DMS 273 (cell line): ENCODE measurements around the gene ANXA11.
"Not testable (repeated sequence)": the region's sequence is repeated elsewhere in the genome, so short reads cannot be mapped to it uniquely, and the experiment has no call there.

Source experiments
- DNase-seq: peaks from one replicate; lab custom pipeline; 2025; ENCODE audit not compliant: unreplicated experiment; lab: John Stamatoyannopoulos, UW

ANXA11 gene

DNA sequence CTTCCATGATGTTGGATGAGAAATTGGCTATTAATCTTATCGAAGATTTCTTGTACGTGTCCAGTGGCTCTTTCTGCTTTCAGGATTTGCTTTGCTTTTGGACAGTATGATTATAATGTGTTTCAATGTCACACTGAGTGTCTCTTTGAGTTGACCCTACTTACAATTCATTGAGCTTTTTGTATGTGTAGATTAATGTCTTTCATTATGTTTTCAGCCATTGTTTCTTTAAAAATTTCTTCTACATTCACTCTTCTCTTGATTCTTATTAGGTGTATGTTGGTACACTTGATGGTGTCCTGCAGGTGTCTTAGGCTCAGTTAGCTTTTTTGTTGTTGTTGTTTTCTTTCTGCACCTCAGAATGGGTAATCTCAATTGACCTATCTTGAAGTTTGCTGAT is 56.2 kb downstream of the ANXA11 start:
- no peak for DNase-seq

DNA sequence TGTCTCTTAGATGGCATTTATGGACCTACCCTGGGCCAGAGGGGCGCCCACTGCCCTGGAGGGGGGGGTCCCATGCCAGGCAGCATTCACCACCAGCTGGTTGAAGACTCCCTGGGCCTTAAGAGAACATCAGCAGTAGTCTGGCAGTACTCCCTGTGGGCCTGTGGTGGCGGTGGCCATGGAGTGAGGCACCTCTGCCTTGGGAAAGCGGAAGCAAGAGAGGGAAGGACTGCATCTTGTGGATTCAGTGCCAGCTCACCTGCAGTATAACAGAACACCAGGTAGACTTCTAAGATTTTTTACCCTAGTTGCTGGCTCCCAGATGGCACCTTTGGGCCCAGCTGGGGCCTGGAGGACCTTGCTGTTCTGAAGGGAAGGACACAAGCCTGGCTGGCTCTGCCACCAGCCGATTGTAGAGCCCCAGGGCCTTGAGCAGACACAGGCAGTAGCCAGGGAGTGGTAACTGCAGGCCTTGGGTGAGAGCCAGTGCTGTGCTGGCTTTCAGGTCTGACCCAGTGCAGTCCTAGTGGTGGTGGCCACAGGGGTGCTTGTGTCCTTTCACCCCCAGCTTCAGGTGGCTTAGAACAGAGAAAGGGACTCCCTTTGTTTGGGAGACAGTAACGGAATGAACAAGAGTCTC is 57.1 kb downstream of the ANXA11 start:
- no peak for DNase-seq

DNA sequence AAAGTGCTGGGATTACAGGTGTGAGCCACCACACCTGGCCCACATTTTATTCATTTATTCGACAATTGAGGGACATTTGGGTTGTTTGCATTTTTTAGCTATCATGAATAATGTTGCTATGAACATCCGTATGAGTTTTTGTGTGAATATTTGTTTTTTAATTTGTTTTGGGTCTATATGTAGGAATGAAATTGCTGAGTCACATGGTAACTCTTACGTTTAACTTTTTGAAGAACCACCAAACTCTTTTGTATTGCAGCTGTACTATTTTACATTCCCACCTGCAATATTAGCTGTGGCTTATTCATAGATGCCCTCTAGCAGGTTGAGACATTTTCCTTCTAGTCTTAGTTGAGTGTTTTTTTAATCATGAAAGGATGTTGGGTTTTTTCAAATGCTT is 58.4 kb downstream of the ANXA11 start:
- DNase-seq: no peak

DNA sequence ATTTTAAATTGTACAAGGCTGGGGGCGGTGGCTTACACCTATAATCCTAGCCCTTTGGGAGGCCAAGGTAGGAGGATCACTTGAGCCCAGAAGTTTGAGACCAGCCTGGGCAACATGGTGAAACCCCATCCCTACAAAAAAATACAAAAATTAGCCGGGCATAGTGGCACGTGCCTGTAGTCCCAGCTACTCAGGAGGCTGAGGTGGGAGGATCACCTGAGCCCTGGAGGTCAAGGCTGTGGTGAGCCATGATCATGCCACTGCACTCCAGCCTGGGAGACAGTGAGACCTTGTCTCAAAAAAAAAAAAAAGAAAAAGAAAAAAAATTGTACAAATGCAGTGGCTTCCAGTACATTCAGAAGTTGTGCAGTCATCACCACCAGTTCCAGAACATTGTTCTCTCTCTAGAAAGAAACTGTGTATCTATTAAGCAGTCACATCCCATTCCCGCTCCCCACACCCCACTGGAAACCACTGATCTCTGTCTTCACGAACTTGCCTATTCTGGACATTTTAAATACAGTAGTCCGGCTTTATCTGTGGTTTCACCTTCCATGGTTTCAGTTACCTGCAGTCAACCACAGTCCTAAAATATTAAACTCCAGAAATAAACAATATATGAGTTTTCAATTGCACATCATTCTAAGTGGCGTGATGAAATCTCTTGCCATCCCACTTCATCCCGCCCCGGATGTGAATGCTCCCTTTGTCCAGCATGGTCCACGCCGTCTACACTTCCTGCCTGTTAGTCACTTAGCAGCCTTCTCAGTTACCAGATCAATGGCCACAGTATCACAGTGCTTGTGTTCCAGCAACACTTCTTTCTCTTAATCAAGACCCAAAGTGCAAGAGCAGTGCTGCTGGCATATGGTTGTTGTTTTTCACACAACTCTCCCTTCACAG is 59.7 kb downstream of the ANXA11 start:
- not testable (repeated sequence) for DNase-seq

DNA sequence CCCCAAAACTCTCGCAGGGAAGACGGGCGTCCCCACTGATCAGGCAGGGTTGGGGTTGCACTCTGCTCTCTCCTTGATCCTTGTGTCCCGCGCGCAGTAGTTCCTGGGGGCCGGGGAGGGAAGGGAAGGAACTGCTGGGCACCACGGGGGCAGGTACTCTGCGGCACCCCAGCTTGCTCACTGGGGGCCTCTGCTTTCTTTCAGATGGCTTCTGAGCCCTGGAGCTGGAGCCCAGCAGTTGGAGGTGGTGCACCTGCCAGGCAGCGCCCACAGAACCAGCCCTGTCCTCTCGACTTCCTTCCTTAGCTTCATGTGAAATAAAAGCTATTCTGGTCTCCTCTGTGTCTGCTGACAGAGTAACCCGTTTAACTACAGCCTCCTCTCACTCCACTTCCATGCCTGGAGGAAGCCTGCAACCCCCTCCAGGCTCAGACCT is 60.6 kb downstream of the ANXA11 start:
- DNase-seq: no peak

DNA sequence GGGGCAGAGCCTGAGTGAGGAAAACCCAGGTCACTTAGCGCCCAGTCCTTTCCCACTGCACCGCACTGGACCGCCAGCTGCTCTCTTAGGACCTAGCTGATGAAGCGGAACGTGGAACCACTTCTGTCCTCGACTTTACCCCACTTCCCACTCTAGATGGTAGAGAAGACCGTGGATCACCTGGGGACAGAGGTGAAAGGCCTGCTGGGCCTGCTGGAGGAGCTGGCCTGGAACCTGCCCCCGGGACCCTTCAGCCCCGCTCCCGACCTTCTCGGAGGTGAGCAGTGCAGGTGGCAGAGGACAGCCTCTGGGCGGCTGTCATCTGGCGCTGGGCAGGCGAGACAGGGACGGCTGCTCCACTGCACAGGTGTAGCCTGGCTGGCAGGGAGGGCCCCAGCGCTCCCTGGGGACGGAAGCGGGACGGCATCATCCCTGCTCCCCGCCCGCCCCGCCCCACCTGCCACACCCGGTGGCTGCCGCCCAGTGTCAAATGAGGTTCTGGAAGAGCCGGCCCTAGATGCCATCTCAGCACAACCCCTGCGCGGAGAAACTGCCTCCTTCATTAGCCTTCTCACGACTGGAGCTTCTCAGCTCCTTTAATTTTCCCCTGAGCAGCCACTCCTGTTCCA is 61.2 kb downstream of the ANXA11 start:
- peak; percentile 33 for DNase-seq

DNA sequence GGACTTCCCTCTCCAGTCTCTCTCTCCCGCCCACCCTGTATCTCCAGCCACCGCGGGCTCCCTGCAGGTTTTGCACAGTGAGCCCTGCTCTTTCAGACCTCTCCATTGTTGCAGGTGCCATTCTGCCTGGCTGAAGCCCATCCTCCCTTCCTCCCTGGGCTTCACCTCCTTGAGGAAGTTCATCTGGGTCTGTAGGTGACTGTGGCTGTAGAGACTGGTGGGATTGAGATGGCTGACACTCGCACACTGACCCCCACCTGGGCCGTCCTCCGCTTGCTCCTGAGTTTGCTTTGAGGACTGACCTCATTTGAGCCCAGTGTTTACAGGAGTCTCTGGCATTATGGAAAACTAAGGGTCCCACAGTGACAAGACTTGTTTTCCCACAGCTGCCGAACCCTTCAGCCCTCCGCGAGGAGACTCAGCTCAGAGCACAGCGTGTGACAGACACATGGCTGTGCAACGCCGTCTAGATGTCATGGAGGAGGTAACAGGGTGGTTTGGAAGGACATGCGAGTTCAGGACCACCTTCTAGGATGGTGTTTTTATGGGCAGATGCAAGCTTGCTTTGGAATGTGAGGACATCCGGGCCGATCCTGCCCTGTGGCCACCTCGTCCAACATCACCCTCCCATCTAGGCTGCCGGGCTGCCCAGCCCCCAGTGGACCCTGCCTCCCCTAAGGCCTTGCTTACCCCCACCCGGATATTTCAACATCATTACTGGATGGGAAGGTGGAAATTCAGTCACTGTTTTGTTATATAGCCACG is 63.5 kb downstream of the ANXA11 start:
- no peak for DNase-seq

DNA sequence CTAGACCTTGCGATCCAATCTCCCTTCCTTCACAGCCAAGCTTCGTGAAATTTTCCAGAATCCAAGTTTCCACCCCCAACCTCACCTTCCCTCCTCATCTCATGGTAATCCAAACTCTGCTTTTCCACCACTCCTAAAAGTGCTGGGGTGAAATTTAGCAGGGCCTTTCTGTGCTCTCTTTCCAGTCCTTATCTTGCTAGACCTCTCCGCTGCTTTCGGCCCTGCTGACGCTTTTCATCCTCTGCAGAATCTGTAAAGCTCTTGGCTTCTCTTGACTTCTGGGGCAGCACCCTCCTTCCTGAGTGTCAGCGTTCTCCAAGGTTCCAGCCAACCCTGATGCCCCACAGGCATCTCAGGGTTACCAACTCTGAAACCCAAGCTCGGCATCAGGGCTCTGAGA is 65.1 kb downstream of the ANXA11 start:
- DNase-seq: no peak

DNA sequence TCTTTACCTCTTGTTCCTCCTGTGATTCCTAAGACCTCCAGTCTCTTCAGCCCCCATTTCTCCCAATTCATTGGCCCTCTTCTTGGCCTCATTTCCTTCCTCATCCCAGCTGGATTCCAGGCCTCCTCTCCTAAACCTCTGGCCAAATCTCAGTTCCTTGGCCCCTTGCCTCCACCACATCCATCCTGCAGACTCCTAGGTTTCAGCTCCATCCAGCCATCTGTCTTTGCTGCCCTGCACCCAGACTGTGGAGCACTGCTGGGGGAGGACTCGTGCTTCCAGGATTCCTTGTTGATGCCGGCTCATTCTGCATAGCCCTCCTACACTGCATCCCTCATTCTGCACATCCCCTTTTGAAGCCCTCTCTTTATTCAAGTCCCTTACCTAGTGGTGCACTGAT is 66.1 kb downstream of the ANXA11 start:
- no peak for DNase-seq

DNA sequence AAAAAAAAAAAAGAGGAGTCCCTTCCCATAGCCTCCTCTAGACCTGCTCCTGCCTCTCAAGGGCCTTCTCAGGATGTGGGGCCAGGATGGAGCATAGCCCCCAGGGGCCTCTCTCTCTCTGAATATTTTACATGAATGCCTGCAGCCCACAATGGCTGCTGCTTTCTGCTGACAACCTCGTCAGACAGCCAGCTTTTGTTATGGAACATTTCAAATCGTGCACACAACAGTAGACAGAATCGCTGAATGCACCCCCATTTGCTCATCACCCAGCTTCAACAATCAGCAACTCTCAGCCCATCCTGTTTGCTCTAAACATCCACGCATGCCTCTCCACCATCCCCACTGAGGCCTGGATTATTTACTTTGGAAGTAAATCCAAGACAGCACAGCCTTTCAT is 67.4 kb downstream of the ANXA11 start:
- no peak for DNase-seq

DNA sequence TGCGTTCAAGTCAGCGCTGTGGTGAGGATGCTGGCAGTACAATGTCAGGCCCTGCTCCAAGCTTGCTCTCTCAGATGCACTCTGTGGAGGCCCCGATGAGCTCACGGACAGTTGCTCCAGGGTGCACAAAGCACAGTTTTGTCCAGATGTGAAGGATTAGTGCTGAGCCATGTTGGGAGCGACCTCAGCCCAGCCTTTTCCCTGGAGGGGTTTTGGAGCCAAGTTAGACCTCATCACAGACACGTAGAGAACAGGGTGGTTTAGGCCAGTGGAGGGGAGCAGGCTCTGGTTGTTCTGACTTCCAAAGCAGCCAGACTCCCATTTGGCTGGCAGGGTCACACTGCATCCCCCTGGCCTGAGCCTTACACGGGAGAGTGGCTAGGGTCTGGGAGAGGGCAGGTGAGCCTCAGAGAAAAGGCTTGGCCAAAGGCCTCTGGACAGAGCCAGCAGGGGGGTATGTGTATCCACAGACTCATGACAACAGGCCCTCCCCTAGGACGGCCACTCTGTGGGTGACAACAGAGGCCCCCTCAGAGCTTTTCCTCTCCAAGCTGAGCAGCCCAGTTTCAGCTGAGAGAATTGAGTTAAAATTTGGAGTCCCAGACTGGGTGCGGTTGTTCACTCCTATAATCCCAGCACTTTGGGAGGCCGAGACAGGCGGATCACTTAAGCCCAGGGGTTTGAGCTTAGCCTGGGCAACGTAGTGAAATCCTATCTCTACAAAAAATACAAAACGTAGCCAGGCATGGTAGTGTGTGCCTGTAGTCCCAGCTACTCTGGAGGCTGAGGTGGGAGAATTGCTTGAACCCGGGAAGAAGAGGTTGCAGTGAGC is 68.1 kb downstream of the ANXA11 start:
- DNase-seq: peak; percentile 5

DNA sequence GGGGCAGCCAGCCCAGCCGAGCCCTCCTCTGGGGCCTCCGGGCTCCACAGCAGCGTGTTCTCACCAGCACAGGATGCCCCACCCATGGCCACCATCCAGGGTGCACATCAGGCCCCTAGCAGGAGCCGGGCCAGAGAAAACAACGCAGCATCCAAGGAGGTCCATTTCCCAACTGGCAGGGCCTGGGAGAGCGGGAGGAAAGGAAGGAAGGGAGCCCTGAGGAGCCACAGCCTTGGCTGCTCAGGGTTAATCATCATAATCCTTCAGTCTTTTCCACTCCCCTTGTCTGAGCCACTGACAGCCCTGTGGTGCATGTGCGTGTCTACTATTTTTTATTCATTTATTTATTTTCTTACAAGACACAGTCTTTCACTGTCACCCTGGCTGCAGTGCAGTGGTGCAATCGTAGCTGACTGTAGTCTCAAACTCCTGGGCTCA is 69.2 kb downstream of the ANXA11 start:
- DNase-seq: peak; percentile 26

DNA sequence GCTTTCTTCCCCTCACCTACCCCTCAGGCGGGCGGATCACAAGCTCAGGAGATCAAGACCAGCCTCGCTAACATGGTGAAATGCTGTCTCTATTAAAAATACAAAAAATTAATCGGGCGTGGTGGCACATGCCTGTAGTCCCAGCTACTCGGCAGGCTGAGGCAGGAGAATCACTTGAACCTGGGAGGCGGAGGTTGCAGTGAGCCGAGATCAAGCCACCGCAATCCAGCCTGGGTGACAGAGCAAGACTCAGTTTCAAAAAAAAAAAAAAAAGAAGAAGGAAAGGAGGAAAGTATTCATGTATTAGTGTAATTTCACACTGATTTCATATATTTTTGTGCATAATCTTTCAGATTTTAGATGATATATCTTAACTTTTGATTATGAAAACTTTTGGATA is 71.7 kb downstream of the ANXA11 start:
- DNase-seq: not testable (repeated sequence)

DNA sequence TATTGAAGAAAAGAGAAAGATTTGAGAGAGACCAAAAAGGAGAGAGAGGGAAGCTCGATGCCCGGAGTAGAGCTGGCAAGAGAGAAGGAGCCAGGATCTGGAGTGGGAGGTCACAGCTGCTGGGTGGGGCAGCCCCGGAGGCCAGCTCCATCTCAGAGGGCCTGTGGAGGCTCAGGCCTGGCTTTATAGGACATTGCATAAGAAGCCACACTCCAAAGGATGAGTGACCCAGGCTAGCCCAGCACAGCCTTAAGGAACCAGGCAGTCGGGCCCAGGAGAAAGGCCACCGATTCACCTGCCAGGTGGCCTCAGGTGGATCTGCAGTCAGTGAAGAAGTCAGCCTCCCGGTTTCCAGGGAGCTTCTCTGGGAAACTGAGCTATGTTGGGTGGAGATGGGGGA is 72.1 kb downstream of the ANXA11 start:
- DNase-seq: no peak

DNA sequence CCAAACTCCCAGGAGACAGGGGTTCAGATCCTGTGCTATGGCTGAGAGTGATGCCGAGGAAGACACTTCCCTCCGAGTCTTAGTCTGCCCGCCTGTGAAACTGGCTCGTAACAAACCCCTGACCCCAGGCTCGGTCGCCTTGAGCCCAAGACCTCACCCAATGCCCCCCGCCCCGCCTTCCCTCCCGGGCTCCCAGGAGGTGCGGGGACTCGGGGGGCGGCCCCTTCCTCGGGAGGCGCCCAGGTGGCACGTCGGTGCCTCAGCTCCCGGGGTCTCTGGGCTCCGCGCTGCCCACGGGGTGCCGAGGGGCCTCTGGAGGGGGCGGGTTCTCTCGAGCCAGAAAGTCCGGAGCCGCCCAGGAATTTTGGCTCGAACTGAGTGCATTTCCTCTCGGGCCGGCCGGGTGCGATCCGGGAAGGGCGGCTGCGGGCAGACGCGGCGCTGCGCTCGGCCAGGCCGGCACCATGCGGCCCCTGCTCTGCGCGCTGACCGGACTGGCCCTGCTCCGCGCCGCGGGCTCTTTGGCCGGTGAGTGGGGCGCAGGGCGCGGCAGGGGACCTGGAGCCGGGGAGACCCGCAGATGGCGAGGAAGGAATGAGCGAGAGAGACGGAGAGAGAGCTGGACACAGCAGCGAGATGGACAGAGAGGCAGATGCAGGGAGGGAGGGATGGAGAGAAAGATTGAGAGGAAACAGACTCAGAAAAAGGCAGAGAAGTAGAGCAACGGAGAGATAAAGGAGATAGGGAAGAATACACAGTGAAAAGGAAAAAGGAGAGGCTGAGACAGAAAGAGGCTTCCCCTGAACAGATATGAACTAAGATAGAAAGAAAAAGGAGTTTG is 72.8 kb downstream of the ANXA11 start, which contains the start of gene PLAC9:
Gene PLAC9, plus strand, starts transcription at position 432 of the 841 bp plus-strand sequence. Its CDS starts 33 bp downstream, at position 465.
- DNase-seq: peak; percentile 24

DNA sequence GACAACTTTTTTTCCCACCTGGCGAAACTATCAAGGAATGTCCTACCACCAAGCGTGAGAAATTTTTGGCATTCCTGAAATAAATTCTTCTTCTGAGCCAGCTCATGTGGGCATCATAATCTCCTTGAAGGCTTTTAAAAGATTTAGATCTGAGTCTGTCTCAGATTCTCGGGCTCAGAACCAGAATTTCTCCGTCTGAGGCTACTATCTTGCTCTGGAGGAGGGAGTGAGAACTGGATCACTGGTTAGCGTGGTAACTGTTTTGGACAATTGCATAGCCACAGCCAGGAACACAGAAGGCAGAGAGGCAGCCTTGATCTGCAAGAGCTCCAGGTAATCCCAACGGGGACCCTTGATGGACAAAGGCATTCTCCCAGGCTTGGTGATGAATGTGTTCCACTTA is 73.8 kb downstream of the ANXA11 start:
- no peak for DNase-seq

DNA sequence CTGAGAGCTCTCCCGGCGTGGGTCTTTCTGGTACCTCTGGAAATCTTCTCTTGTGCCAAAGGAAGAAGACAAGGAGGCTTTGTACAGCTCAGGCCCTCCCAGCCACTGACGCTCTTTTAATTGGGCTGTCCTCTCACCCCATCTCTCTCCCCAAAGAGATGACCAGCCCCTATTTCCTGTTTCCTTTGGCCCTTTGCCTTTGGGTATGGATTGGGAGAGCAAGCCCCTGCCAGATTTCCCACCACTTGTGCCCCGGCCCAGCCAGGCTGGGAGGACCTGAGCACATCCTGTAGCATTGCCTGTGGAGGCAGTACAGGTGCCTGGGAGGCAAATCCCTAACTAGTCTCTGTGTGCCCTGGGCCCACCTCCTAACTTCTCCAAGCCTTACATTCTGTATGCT is 78.5 kb downstream of the ANXA11 start:
- no peak for DNase-seq

DNA sequence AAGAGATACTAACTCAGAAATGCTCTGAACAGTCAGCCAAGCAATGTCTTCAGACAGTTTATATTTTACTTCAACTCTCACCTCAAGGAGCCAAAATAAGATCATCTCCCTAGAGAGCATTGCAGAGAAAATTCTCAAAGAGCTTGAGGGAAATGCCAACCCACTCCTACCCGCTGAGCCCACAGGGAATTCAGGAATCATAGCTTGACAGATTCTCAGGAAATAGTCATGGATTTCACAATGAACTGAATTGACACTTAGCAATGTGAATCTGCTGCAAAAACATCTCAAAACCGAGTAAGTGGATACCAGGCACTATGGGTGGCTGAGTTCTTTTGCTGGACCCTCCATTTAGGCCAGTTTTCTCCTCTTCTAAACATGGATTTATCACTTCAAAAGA is 82.6 kb downstream of the ANXA11 start:
- no peak for DNase-seq

DNA sequence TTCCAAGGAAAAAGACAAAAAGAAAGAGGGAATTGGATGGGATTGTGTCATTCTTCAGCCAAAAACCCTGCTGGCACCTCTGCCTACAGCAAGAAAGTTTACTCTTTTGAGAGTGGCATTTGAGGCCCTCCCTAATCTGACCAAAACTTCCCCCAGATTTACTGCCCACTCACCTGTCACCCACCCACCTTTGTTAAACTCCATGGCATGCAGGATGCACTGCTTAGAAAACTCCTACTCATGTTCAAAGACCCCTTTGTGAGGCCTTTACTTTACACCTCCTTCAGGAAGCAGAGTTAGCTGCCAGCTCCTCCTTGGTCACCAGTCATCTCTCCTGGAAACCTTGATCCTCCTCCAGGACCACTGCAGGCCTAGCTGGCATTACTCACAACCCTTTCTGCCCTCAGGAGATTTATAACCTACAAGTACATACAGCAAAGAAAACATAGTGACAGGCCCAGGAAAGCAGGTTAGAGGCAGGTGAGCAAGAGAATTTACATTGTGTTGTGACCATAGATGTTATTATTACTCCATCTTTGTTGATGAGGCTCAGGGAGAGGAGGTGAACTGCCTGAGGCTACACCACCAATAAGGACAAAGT is 83.1 kb downstream of the ANXA11 start:
- DNase-seq: no peak
